Liver (tissue), 9 donors: ENCODE data around the gene SPATA13. TPM values are rescaled to one million over a fixed set of nuclear protein-coding genes. Genes with fewer than 3 reads are reported as not detected.

Experiments used
- DNase-seq: peaks from one replicate; pipeline ENCODE4 v3.0.0-alpha.2; 2017; ENCODE audit warnings: low spot score
- H3K27ac ChIP-seq, 2 donors: one replicate each; pipeline ENCODE4 v1.7.0; 2013; ENCODE audit warnings: inconsistent platforms in 2 of 2, low read length in 2 of 2, control low read depth in 1 of 2, low read depth in 1 of 2, mild to moderate bottlenecking in 1 of 2
- H3K27me3 ChIP-seq, 4 donors: one replicate each; pipeline versions ENCODE4 v1.6.1 to v1.7.0; 2013; ENCODE audit warnings: low read length in 3 of 4, inconsistent platforms in 1 of 4, mild to moderate bottlenecking in 1 of 4, moderate library complexity in 1 of 4; ENCODE audit not compliant: control insufficient read depth in 4 of 4, insufficient read depth in 4 of 4
- H3K36me3 ChIP-seq, 4 donors: one replicate each; pipeline versions ENCODE4 v1.6.1 to v1.7.0; 2013; ENCODE audit warnings: low read length in 3 of 4, mild to moderate bottlenecking in 3 of 4, low read depth in 1 of 4, moderate library complexity in 1 of 4; ENCODE audit not compliant: control insufficient read depth in 4 of 4, insufficient read depth in 3 of 4
- H3K4me1 ChIP-seq, 4 donors: one replicate each; pipeline versions ENCODE4 v1.6.1 to v1.7.0; 2013; ENCODE audit warnings: low read length in 3 of 4, mild to moderate bottlenecking in 3 of 4, moderate library complexity in 1 of 4; ENCODE audit not compliant: control insufficient read depth in 4 of 4, insufficient read depth in 4 of 4
- H3K4me3 ChIP-seq, 3 donors: one replicate each; pipeline versions ENCODE4 v1.6.1 to v1.7.0; 2013; ENCODE audit warnings: low read length in 3 of 3, control low read depth in 1 of 3, low read depth in 1 of 3, mild to moderate bottlenecking in 1 of 3
- H3K9ac ChIP-seq, 2 donors: one replicate each; pipeline ENCODE4 v1.7.0; 2013; ENCODE audit warnings: low read length in 2 of 2, mild to moderate bottlenecking in 2 of 2, moderate library complexity in 2 of 2, control low read depth in 1 of 2, low read depth in 1 of 2
- H3K9me3 ChIP-seq, 4 donors: one replicate each; pipeline versions ENCODE4 v1.6.1 to v1.7.0; 2013; ENCODE audit warnings: low read length in 3 of 4; ENCODE audit not compliant: control insufficient read depth in 4 of 4
- ATF3 ChIP-seq: IDR thresholded peaks from 2 replicates; pipeline ENCODE4 v1.6.1; 2016; ENCODE audit warnings: antibody characterized with exemption
- CTCF ChIP-seq: fragments of 150-350 bp; IDR thresholded peaks from 2 replicates; pipeline ENCODE4 v1.5.1; 2017; ENCODE audit warnings: improper control_type of control experiment, low read depth, low read length; ENCODE audit not compliant: missing input control
- EGR1 ChIP-seq, 2 donors: IDR thresholded peaks; 2 replicates each; pipeline ENCODE4 v1.6.1; 2016 to 2018; ENCODE audit warnings: antibody characterized with exemption in 2 of 2, low read depth in 2 of 2
- FOXA1 ChIP-seq: IDR thresholded peaks from 2 replicates; pipeline ENCODE4 v1.6.1; 2016; ENCODE audit warnings: antibody characterized with exemption
- FOXA2 ChIP-seq: IDR thresholded peaks from 2 replicates; pipeline ENCODE4 v1.6.1; 2016; ENCODE audit warnings: antibody characterized with exemption
- GABPA ChIP-seq, 2 donors: IDR thresholded peaks in 1 of 2; conservative IDR thresholded peaks in 1 of 2; 2 replicates each; pipeline ENCODE4 v1.6.1; 2016; ENCODE audit warnings: antibody characterized with exemption in 2 of 2, mild to moderate bottlenecking in 1 of 2, moderate library complexity in 1 of 2
- HNF4A ChIP-seq, 2 donors: conservative IDR thresholded peaks; 2 replicates each; pipeline ENCODE4 v1.6.1; 2016; ENCODE audit warnings: antibody characterized with exemption in 2 of 2, mild to moderate bottlenecking in 2 of 2
- HNF4G ChIP-seq: IDR thresholded peaks from 2 replicates; pipeline ENCODE4 v1.6.1; 2016; ENCODE audit warnings: antibody characterized with exemption
- JUND ChIP-seq, 2 donors: IDR thresholded peaks; 2 replicates each; pipeline ENCODE4 v1.6.1; 2016; ENCODE audit warnings: antibody characterized with exemption in 2 of 2
- NR2F2 ChIP-seq: IDR thresholded peaks from 2 replicates; pipeline ENCODE4 v1.6.1; 2016; ENCODE audit warnings: antibody characterized with exemption
- RAD21 ChIP-seq, 2 donors: IDR thresholded peaks; 2 replicates each; pipeline ENCODE4 v1.6.1; 2016; ENCODE audit warnings: antibody characterized with exemption in 2 of 2, mild to moderate bottlenecking in 2 of 2
- RXRA ChIP-seq, 2 donors: IDR thresholded peaks; 2 replicates each; pipeline ENCODE4 v1.6.1; 2017 to 2018; ENCODE audit warnings: antibody characterized with exemption in 2 of 2, mild to moderate bottlenecking in 1 of 2
- SP1 ChIP-seq: IDR thresholded peaks from 2 replicates; pipeline ENCODE4 v1.6.1; 2018; ENCODE audit warnings: antibody characterized with exemption, mild to moderate bottlenecking
- TAF1 ChIP-seq: conservative IDR thresholded peaks from 2 replicates; pipeline ENCODE4 v1.6.1; 2016; ENCODE audit warnings: antibody characterized with exemption, mild to moderate bottlenecking
- YY1 ChIP-seq: IDR thresholded peaks from 2 replicates; pipeline ENCODE4 v1.6.1; 2016; ENCODE audit warnings: antibody characterized with exemption, mild to moderate bottlenecking
- ZBTB33 ChIP-seq: IDR thresholded peaks from 2 replicates; pipeline ENCODE4 v1.6.1; 2016; ENCODE audit warnings: antibody characterized with exemption
- WGBS: extraction: QIAGEN DNeasy Blood & Tissue Kit; methylation state at CpG from one replicate; pipeline ENCODE4 v1.1.7; 2013; 5-methylcytosine and 5-hydroxymethylcytosine counted together
- polyA plus RNA-seq, 2 donors: library from polyadenylated mRNA; stranded (reverse) in 1 of 2; unstranded in 1 of 2; fragments of 200-250 nt in 1 of 2; fragments of >200 nt in 1 of 2; fragmentation: Nextera tagmentation in 1 of 2; extraction: Ambion mirVana in 1 of 2; gene quantifications; one replicate each; pipeline versions ENCODE4 v1.2.1 to v1.2.3, GENCODE V29; 2013 to 2015
- total RNA-seq, 2 donors: library from RNA; depleted of rRNA; stranded (reverse); fragments of >200 nt; gene quantifications; one replicate each; pipeline ENCODE4 v1.2.3, GENCODE V29; 2014
- TF ChIP-seq, protein P1 (sequence below): IDR thresholded peaks from 2 replicates; pipeline ENCODE4 v1.6.1; 2016; ENCODE audit warnings: antibody characterized with exemption
- TF ChIP-seq, protein P2 (sequence below): IDR thresholded peaks from 2 replicates; pipeline ENCODE4 v1.6.1; 2016; ENCODE audit warnings: antibody characterized with exemption, mild to moderate bottlenecking
- donor health status: healthy.
- donor health status: healthy.
- donor health status: healthy.
- donor health status: healthy.
- donor health status: healthy.

Gene SPATA13
- total and polyA plus RNA-seq, 4 donors: 10.0 to 57.6 (median 20.4) TPM

- Histone ChIP-seq H3K36me3 (peaks cover 3 to 10% (median 5%) of the 10 kb centered on the region in 4 donors), H3K27me3 (no peaks in the 10 kb centered on the region), H3K4me1 (peaks cover 12 to 64% (median 42%) of the 10 kb centered on the region in 4 donors), H3K9me3 (no peaks in the 10 kb centered on the region), H3K4me3 (no peak overlapping the region), H3K9ac (peak overlapping the region in 1 of 2 donors; percentile 16), H3K27ac (peak overlapping the region; percentile 76 to 88)
- TF ChIP-seq TAF1: no peak
- peak; percentile 10 to 12 for TF ChIP-seq HNF4A (conservative IDR thresholded peaks at IDR 0.05)
- TF ChIP-seq EGR1 (IDR thresholded peaks at IDR 0.05; ENCODE audit: low read depth in 2 of 2): no peak
- peak; percentile 4 to 37 for TF ChIP-seq RXRA (IDR thresholded peaks at IDR 0.05)
- TF ChIP-seq JUND (IDR thresholded peaks at IDR 0.05): peak in 1 of 2 donors; percentile 13
- no peak for TF ChIP-seq FOXA2
- no peak for TF ChIP-seq HNF4G
- TF ChIP-seq ZBTB33: no peak
- TF ChIP-seq CTCF: peak; percentile 89
- TF ChIP-seq FOXA1: no peak
- peak; percentile 98 for TF ChIP-seq RAD21 (IDR thresholded peaks at IDR 0.05)
- TF ChIP-seq ATF3: no peak
- TF ChIP-seq, protein P1, sequence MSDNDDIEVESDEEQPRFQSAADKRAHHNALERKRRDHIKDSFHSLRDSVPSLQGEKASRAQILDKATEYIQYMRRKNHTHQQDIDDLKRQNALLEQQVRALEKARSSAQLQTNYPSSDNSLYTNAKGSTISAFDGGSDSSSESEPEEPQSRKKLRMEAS: no peak
- 56% methylated on average over 6 of the region's 6 CpGs for WGBS
- no peak for DNase-seq
Measured at GRCh38 chr13:24220086-24220703, 59.7 kb downstream of the SPATA13 start.

GRCh38 chr13:24221007-24221406, 60.5 kb downstream of the SPATA13 start:
- Histone ChIP-seq H3K27ac (peak overlapping the region; percentile 76 to 88), H3K9me3 (no peaks in the 10 kb centered on the region), H3K9ac (peak overlapping the region in 1 of 2 donors; percentile 4), H3K4me1 (peaks cover 10 to 56% (median 38%) of the 10 kb centered on the region in 4 donors), H3K4me3 (no peak overlapping the region), H3K27me3 (no peaks in the 10 kb centered on the region), H3K36me3 (peaks cover 3 to 18% (median 7%) of the 10 kb centered on the region in 4 donors)
- 20% methylated on average over 2 of the region's 2 CpGs for WGBS
- no peak for DNase-seq
- TF ChIP-seq RXRA (IDR thresholded peaks at IDR 0.05) (peak in 1 of 2 donors; percentile 75), NR2F2 (no peak), RAD21 (IDR thresholded peaks at IDR 0.05) (no peak), JUND (IDR thresholded peaks at IDR 0.05) (peak; percentile 64 to 97), FOXA2 (peak; percentile 90), EGR1 (IDR thresholded peaks at IDR 0.05; ENCODE audit: low read depth in 2 of 2) (no peak), YY1 (peak; percentile 51), FOXA1 (peak; percentile 81), TAF1 (no peak), CTCF (no peak), HNF4A (conservative IDR thresholded peaks at IDR 0.05) (peak; percentile 6 to 48), ATF3 (no peak), SP1 (peak; percentile 12), GABPA (IDR thresholded peaks at IDR 0.05 in 1 of 2, conservative IDR thresholded peaks at IDR 0.05 in 1 of 2) (no peak), HNF4G (no peak)
- TF ChIP-seq, protein P1: no peak
- TF ChIP-seq, protein P2, sequence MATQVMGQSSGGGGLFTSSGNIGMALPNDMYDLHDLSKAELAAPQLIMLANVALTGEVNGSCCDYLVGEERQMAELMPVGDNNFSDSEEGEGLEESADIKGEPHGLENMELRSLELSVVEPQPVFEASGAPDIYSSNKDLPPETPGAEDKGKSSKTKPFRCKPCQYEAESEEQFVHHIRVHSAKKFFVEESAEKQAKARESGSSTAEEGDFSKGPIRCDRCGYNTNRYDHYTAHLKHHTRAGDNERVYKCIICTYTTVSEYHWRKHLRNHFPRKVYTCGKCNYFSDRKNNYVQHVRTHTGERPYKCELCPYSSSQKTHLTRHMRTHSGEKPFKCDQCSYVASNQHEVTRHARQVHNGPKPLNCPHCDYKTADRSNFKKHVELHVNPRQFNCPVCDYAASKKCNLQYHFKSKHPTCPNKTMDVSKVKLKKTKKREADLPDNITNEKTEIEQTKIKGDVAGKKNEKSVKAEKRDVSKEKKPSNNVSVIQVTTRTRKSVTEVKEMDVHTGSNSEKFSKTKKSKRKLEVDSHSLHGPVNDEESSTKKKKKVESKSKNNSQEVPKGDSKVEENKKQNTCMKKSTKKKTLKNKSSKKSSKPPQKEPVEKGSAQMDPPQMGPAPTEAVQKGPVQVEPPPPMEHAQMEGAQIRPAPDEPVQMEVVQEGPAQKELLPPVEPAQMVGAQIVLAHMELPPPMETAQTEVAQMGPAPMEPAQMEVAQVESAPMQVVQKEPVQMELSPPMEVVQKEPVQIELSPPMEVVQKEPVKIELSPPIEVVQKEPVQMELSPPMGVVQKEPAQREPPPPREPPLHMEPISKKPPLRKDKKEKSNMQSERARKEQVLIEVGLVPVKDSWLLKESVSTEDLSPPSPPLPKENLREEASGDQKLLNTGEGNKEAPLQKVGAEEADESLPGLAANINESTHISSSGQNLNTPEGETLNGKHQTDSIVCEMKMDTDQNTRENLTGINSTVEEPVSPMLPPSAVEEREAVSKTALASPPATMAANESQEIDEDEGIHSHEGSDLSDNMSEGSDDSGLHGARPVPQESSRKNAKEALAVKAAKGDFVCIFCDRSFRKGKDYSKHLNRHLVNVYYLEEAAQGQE: no peak
